HPDE6-E6E7 (cell line): Measurements from ENCODE around the gene SUPT6H.
"Not testable (repeated sequence)": the region's sequence is repeated elsewhere in the genome, so short reads cannot be mapped to it uniquely, and the experiment has no call there.

Source experiments
- DNase-seq: peaks from one replicate; pipeline ENCODE4 v3.0.0; 2011; ENCODE audit warnings: missing footprints; ENCODE audit errors: extremely low spot score

SUPT6H gene

DNA sequence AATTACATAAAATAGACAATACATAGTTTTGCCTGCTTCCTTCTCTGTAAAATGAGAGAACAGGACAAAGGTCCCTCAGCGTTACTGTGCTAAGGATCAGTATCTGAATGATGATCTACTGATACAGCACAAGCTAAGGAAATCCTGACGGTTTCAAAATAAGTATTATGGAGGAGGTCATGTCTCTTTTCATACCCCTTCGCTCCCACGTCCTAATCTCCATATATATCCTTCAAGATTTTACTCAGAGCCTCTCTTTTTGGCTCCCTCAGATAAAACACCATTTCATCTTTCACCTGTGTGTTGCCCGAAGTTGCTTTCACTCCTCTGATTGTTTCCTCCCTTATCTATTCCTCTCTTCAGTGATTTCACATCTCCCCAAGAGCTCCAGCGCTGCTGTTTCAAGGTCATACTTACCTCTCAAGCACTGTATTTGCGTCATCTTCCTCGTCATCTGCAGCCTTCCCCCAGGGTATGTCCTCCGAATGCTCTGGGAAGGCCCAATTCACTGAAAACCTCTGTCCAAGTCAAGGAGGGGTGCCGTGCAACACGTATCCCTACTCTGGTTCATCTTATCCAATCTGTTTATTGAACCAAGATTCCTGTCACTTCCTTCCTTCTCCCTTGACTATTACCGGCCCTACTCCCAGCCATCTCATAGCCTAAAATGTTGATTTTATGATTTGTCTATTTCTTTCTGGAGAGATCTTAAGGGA is 15.8 kb upstream of the SUPT6H start:
- DNase-seq: no peak

DNA sequence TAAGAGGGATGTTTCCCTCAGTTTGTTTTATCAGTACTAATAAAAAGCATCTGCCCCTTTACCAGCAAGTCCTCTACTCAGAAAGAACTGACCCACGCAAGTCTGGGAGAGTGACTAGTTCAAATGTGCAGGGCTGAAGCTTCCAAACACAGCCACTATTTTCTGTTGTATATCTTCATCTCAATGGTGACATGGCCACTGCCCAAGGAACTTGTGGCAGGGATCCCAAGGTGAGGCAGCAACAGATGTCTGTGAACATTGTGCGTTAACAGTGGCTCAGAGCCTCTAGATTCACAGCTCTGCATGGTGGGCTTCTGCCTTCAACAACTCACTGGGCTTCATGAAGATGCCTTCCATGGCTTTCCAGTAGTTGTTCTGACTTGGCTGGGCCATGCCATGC is 13.3 kb upstream of the SUPT6H start:
- no peak for DNase-seq

DNA sequence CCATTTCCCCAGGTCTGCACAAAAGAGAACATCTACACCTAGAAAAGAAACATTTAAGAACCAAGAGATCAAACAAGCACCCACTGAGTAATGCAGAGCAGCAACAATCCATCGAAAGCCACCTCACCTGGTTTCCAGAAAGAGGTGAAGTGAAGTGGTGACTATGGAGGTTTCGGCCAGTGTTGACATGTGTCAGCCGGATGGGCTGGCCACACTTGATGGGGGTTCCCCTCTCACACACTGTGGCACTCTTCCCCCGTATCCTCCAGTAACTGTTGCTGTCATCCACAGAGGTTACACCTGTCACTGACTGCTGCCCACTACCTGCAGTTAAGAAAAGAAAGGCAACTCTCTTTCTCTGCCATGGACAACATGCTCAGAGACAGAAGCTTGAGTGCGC is 6.8 kb upstream of the SUPT6H start:
- DNase-seq: no peak

DNA sequence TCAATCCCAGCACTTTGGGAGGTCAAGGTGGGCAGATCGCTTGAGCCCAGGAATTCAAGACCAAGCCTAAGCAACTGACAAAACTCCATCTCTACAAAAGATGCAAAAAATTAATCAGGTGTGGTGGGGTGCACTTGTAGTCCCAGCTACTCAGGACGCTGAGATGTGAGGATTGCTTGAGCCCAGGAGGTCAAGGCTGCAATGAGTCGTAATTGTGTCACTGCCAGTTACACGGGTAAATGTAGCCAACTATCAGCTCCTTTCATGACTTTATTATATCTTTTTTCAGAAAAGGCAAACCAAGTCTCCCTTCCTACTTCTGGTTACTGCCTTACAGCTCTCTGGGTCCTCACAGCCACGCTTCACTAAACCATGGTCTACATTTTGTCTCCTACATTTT is 4.2 kb upstream of the SUPT6H start:
- DNase-seq: no peak

DNA sequence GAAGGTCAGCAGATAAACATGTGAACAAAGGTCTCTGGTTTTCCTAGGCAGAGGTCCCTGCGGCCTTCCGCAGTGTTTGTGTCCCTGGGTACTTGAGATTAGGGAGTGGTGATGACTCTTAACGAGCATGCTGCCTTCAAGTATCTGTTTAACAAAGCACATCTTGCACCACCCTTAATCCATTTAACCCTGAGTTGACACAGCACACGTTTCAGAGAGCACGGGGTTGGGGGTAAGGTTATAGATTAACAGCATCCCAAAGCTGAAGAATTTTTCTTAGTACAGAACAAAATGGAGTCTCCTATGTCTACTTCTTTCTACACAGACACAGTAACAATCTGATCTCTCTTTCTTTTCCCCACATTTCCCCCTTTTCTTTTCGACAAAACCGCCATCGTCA is 3.7 kb upstream of the SUPT6H start:
- not testable (repeated sequence) for DNase-seq

DNA sequence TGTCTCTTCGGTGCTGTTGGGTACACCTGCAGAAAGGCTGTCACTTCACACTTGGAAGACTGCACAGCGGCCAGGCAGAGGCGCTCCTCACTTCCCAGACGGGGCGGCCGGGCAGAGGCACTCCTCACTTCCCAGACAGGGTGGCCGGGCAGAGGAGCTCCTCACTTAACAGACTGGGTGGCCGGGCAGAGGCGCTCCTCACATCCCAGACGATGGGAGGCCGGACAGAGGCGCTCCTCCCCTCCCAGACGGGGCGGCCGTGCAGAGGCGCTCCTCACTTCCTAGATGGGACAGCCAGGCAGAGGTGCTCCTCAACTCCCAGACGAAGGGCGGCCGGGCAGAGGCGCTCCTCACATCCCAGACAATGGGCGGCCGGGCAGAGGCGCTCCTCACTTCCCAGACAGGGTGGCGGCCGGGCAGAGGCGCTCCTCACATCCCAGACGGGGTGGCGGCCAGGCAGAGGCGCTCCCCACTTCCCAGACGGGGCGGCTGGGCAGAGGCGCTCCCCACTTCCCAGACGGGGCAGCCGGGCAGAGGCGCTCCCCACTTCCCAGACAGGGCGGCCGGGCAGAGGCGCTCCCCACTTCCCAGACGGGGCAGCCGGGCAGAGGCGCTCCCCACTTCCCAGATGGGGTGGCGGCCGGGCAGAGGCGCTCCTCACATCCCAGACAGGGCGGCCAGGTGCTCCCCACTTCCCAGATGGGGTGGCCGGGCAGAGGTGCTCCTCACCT is 3.1 kb upstream of the SUPT6H start:
- DNase-seq: not testable (repeated sequence)

DNA sequence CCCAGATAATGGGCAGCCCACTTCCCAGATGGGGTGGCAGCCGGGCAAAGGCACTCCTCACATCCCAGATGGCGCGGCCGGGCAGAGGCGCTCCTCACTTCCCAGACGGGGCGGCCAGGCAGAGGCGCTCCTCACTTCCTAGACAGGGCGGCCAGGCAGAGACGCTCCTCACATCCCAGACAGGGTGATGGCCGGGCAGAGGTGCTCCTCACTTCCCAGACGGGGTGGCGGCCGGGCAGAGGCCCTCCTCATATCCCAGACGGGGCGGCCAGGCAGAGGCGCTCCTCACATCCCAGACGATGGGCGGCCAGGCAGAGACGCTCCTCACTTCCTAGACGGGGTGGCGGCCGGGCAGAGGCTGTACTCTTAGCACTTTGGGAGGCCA is 2.5 kb upstream of the SUPT6H start:
- DNase-seq: not testable (repeated sequence)

DNA sequence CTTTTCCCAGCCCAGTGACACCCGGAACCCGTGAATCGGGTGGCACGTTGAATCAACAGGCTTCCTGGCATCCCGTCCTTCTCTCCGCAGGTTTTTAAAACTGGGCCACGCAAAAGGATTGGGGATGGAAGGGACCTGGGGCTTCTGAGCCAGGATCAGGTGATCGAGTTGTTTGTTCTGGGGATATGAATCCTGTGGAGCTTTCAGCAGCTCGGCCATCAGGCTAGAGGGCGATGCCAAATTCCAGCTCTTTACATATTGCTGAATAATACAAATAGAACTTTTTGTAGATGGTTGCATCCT is 473 bp downstream of the SUPT6H start:
- DNase-seq: no peak

DNA sequence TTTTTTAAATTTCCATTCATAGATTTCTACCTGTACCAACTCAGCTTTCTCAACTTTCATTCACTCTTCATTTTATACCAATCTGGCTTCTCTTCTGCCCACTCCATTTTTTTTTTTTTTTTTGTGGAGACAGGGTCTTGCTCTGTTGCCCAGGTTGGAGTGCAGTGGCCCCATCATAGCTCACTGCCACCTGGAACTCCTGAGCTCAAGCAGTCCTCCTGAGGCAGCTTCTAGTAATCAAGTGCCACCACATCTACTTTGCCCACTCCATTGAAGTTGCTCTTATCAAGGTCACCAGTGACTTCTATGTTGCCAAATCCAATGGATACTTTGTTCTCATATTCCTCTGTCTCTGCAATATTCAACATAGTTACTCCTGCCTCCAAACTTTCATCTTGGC is 1.7 kb downstream of the SUPT6H start:
- DNase-seq: no peak

DNA sequence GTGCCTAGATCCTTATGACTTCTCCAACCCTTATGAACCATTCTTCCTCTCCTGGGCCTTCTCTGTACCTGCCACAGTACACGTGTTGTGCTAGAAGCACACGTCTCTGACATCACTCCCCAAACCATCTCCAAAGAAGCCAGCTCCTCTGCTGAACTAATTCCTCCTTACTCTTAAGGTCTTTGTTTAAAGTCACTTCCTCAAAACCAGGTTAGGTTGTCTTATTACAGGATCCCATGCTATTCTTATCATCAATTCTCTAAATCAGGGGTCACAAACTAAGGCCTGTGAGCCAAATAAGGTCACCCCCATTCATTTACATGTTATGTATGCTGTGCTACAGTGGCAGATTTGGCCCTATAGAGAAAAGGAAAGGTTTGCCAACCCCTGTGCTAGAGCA is 4.0 kb downstream of the SUPT6H start:
- no peak for DNase-seq

DNA sequence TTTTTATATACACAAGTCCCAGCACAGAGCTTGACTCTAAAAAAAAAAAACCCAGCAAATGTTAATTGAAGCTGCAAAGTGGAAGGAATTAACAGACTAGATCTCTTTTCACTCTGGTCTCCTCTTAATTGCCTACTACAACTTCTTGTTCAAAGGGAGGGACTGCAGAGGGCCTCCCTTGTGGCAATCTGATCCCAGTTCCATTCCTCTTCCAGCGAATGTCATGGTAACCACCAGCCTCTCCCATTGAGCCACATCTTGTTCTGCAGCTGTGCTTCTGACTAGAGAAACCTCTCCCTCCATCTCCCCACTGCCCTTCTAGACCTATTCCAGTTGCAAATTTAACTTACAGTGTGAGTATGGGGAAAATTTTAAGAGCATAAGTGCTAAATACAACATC is 5.9 kb downstream of the SUPT6H start:
- no peak for DNase-seq

DNA sequence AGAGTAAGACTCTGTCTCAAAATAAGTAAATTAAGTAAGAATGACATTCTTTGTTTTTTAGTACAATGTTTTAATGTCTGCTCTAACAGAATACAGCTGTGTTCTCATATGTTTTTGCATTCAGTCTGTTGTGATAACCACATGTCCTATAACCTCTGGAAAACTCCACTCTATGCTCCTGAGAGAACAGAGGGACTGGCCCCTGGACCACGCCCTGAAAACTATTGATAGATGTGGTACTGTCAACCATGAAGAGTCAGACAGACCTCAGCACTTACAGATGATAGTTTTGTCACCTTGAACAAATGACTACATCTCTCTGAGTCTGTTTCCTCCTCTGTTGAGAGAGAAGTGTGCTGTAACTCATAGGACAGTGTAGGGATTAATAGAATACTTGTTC is 7.9 kb downstream of the SUPT6H start:
- no peak for DNase-seq

DNA sequence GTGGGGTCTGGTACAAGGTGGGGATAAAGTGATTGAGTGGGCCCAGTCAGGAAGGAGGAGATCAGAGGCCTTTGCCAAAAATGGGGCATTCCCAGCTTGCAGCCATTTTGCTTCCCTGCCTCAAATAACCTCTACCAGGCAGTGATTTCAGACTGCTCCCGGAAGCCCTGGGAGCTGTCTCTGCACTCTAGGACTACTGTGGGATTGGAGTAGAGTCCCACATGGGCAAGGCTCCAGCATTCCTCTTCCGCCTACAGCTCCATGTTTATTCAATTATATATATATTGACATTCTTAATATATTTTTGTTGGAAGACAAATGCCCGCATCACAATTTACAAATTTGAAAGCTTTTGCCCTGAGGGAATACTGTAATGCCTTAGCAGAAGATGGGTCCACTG is 13.5 kb downstream of the SUPT6H start:
- no peak for DNase-seq

DNA sequence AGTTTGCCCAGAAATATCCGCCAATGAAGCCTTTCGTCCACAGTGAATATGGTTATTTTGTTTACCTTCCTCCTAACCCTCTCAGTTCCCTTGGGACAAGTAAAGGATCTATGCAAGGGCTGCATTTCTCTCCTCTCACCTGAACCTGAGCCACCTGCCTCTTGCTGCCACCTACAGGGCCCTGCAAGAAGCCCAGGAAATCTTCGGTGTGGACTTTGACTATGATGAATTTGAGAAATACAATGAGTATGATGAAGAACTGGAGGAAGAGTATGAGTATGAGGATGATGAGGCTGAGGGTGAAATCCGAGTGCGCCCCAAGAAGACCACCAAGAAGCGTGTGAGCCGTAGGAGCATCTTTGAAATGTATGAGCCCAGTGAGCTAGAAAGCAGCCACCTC is 14.0 kb downstream of the SUPT6H start:
- DNase-seq: peak; percentile 38

DNA sequence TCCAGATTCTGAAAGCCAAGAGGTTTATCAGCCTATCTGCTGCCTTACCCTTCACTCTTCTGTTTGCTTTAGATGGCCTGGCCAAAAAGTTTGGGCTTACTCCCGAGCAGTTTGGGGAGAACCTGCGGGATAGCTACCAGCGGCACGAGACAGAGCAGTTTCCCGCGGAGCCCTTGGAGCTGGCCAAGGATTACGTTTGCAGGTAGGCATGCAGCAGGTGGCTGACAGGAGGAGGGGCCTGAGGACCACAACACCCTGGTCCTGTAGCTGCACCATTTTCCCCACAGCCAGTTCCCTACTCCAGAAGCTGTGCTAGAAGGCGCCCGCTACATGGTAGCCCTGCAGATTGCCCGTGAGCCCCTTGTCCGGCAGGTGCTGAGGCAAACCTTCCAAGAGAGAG is 20.6 kb downstream of the SUPT6H start:
- DNase-seq: no peak

DNA sequence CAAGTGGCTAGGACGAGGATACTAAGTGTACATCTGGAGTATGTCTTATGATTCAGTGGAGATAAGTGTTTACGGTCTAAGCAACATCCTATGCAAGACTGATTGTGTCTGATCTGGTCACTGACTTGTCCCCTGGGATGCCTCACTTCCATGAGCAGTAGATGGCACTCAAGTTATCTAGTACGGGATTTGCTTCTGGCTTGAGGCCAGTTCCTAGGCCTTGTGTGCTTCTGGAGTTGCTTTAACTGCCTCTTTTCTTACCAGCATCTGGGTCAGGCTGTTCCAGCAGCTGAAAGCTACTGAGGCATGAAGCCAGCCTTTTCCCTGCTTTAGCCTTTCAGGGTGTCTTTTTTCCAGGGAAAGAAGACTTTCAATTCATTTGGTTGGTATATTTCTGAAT is 23.0 kb downstream of the SUPT6H start:
- DNase-seq: no peak

DNA sequence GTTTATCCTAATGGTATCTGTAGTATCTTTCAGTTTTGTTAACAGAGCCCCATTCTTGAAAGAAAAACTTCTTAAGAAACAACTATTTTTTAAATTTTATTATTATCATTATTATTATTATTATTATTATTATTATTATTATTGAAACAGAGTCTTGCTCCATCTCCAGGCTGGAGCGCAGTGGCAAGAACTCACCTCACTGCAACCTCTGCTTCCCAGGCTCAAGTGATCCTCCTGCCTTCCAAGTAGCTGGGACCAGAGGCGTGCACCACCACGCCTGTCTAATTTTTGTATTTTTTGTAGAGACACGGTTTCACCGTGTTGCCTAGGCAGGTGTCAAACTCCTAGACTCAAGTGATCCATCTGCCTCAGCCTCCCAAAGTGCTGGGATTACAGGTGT is 23.4 kb downstream of the SUPT6H start:
- no peak for DNase-seq

DNA sequence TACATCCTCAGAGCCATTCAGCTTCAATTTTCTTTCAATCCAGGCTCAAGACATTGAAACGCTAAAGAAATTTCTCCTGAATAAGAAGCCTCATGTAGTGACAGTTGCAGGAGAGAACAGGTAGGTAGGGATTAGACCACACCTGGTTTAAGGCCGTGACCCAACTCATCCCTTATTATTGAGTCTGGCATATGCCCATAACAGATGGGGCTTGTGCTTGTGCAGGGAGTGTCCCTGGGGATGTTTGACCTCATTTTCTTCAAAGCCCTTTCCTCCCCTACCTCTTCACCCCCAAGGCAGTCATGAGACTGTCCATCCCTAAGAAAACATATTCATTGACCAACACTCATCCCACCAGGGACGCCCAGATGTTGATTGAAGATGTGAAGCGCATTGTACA is 24.3 kb downstream of the SUPT6H start:
- DNase-seq: no peak

DNA sequence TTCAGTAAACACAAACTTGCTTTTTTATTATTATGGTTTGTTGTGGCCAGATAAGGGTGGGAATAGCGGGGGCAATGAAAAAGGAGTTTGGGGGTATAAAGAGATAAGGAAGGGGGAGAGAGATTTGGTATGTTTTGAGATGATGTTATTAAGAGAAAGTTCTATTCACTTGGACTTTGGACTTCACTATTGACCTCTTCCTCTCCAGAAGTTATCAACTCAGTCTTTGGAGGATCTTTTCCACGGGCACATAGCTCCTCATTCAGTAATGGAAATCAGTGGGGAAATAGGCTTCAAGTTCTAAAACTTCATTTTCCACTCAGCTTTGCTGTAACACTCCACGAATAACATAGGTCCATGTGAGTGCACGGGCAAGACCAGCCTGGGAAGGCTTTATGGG is 26.5 kb downstream of the SUPT6H start:
- no peak for DNase-seq

DNA sequence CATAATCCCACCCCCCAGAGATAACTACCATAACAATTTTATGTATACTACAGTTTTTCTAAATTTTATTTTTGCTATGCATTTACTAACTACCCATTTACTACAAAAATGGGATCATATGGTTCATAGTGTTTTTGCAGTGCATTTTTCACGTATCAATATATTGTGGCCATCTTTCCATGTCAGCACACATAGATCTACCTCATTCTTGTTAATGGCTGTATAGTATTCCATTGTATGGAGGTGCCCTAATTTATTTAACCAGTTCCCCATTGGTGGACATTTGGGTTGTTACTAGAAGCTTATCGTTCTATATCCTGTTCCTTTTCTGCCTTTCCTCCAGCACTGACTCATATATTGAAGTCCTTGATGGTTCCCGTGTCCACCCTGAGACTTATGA is 27.0 kb downstream of the SUPT6H start:
- DNase-seq: no peak

DNA sequence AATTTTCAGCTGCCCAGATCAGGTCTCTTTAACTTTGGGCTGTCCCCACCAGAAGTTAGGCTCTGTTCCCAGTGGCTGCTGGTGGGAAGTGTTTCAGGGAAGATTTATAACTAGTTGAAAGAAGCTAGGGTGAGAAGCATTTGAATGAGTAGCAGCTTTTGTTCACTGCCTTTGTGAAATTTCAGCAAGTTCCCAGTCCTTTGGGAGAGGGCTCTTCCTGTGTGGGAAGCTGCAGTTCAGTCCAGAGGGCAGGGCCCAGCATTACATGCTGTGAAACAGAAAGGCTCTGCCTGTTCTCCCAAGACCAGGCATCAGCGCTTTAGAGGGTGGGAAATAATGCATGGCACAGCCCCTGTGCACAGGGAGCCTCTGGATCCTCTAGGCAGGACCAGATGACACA is 31.9 kb downstream of the SUPT6H start:
- DNase-seq: no peak

DNA sequence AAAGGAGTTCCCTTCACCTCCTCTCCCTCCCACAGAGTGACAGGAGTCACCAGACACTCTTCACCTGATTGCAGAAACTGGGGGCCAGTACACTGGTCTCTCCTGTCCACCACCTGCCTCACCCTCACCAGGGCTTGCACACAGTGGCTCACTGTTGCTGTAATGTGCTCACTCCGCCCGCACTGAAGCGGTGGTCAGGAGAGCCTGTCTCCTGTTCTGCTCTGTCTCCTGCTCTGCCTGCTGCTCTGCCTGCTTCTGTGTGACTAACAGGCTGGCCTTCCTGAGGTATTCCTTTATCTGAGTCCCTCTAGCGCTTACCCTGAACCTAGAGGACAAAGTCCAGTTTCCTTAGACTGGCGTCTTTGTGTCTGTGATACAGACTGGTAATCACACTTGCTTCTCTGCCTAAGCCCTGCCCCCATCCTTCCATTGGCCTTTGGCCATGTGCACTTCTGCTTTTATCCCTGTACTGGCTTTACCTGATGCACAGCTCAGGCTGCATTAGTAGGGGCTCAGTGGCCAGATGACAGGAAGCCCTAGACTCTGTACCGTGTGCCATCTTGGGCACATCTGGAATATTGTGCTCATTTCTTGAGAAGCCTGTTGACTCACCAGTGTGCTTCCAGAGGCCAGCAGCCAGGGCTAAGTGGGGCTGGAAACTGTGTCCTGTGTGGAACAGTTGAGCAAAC is 36.4 kb downstream of the SUPT6H start:
- no peak for DNase-seq

DNA sequence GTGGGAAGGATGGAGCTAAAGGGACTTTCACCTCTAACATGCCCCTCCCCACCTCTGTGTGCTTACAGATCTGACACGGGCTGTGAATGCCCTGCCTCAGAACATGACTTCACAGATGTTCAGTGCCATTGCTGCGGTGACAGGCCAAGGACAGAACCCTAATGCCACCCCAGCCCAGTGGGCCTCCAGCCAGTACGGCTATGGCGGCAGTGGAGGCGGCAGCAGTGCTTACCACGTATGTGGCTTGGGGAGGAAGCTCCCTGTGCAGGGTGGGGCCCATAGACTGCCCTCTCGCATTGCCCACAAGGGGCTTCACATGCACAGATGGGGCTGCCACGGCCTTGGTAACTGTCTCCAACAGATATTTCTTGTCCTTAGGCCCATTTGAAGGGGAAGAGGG is 38.3 kb downstream of the SUPT6H start:
- DNase-seq: no peak
